Neural cell (in vitro differentiated cells): ENCODE results near the gene DECR2. TPM values are rescaled to one million over a fixed set of nuclear protein-coding genes. Genes with fewer than 3 reads are reported as not detected.

Source experiments
- H2AFZ ChIP-seq: fragments of 200-600, 300-800 bp; sonication (generic), shearing (Covaris generic); 2 replicates; pipeline ENCODE4 v1.6.0; 2014; ENCODE audit warnings: low read depth, mild to moderate bottlenecking, antibody characterized with exemption, low read length, moderate library complexity
- H3F3A ChIP-seq: fragments of 200-600 bp; shearing (Covaris generic); 2 replicates; pipeline ENCODE4 v1.6.1; 2016; ENCODE audit warnings: mild to moderate bottlenecking, moderate library complexity, mixed read lengths, antibody characterized with exemption, low read length; ENCODE audit not compliant: insufficient read depth, poor library complexity, severe bottlenecking
- H3K27ac ChIP-seq: fragments of 200-600, 300-800 bp; sonication (generic), shearing (Covaris generic); 2 replicates; pipeline ENCODE4 v1.5.1; 2014; ENCODE audit warnings: mild to moderate bottlenecking, low read length, moderate library complexity
- H3K27me3 ChIP-seq: fragments of 300-800, 200-600 bp; sonication (generic), shearing (Covaris generic); 2 replicates; pipeline ENCODE4 v1.6.0; 2014; ENCODE audit warnings: mild to moderate bottlenecking, low read depth, low read length, moderate library complexity; ENCODE audit not compliant: insufficient read depth
- H3K36me3 ChIP-seq: fragments of 300-800, 200-600 bp; sonication (generic), shearing (Covaris generic); 2 replicates; pipeline ENCODE4 v1.5.1; 2014; ENCODE audit warnings: mild to moderate bottlenecking, antibody characterized with exemption, low read length, moderate library complexity; ENCODE audit not compliant: insufficient read depth
- H3K4me2 ChIP-seq: fragments of 300-800, 200-600 bp; sonication (generic), shearing (Covaris generic); 2 replicates; pipeline ENCODE4 v1.6.0; 2014; ENCODE audit warnings: mild to moderate bottlenecking, low read length
- H3K4me3 ChIP-seq: fragments of 300-800, 200-600 bp; sonication (generic), shearing (Covaris generic); 2 replicates; pipeline ENCODE4 v1.5.1; 2014; ENCODE audit warnings: mild to moderate bottlenecking, low read length, moderate library complexity
- H3K79me2 ChIP-seq: fragments of 200-600 bp; shearing (Covaris generic); replicated peaks from 2 replicates; pipeline ENCODE4 v1.6.0; 2014; ENCODE audit warnings: mild to moderate bottlenecking, low read length, moderate library complexity; ENCODE audit not compliant: insufficient read depth
- H3K9ac ChIP-seq: fragments of 300-800, 200-600 bp; sonication (generic), shearing (Covaris generic); 2 replicates; pipeline ENCODE4 v1.6.1; 2016; ENCODE audit warnings: mild to moderate bottlenecking, low read length, mixed read lengths
- H3K9me2 ChIP-seq: fragments of 200-600 bp; shearing (Covaris generic); 2 replicates; pipeline ENCODE4 v1.6.1; 2016; ENCODE audit warnings: mild to moderate bottlenecking, low read length, mixed read lengths; ENCODE audit not compliant: insufficient read depth
- H3K9me3 ChIP-seq: fragments of 200-600, 300-800 bp; sonication (generic), shearing (Covaris generic); 2 replicates; pipeline ENCODE4 v1.6.1; 2016; ENCODE audit warnings: mild to moderate bottlenecking, mixed run types, low read length, moderate library complexity, mixed read lengths
- H4K20me1 ChIP-seq: fragments of 200-600 bp; shearing (Covaris generic); 2 replicates; pipeline ENCODE4 v1.6.1; 2016; ENCODE audit warnings: mild to moderate bottlenecking, mixed run types; ENCODE audit not compliant: insufficient read depth
- CTCF ChIP-seq: fragments of 450-650 bp; IDR thresholded peaks from 2 replicates; pipeline ENCODE4 v1.5.1; 2014; ENCODE audit warnings: antibody characterized with exemption, mild to moderate bottlenecking, moderate library complexity; ENCODE audit not compliant: poor library complexity, severe bottlenecking
- EP300 ChIP-seq: fragments of 450-650 bp; conservative IDR thresholded peaks from 2 replicates; pipeline ENCODE4 v1.6.1; 2014; ENCODE audit warnings: antibody characterized with exemption, mild to moderate bottlenecking, moderate library complexity; ENCODE audit not compliant: poor library complexity, severe bottlenecking
- EZH2 ChIP-seq: fragments of 200-600, 300-800 bp; shearing (Covaris generic), sonication (generic); IDR thresholded peaks from 2 replicates; pipeline ENCODE4 v1.6.1; 2014; ENCODE audit warnings: antibody characterized with exemption, low read length, borderline replicate concordance, mild to moderate bottlenecking; ENCODE audit not compliant: insufficient read depth, poor library complexity, severe bottlenecking
- MXI1 ChIP-seq: fragments of 450-650 bp; conservative IDR thresholded peaks from 2 replicates; pipeline ENCODE4 v1.6.1; 2014; ENCODE audit warnings: antibody characterized with exemption, mild to moderate bottlenecking; ENCODE audit not compliant: poor library complexity, severe bottlenecking
- POLR2AphosphoS5 ChIP-seq: IDR thresholded peaks from 2 replicates; pipeline ENCODE4 v1.6.1; 2012
- RAD21 ChIP-seq: fragments of 450-650 bp; conservative IDR thresholded peaks from 2 replicates; pipeline ENCODE4 v1.6.1; 2014; ENCODE audit warnings: antibody characterized with exemption, mild to moderate bottlenecking, moderate library complexity
- REST ChIP-seq: IDR thresholded peaks from 2 replicates; pipeline ENCODE4 v1.6.1; 2012; ENCODE audit warnings: borderline replicate concordance
- SMC3 ChIP-seq: fragments of 450-650 bp; conservative IDR thresholded peaks from 2 replicates; pipeline ENCODE4 v1.6.1; 2014; ENCODE audit warnings: antibody characterized with exemption, mild to moderate bottlenecking, moderate library complexity; ENCODE audit not compliant: poor library complexity
- TAF1 ChIP-seq: IDR thresholded peaks from 2 replicates; pipeline ENCODE4 v1.6.1; 2012; ENCODE audit warnings: low read depth
- polyA plus RNA-seq: library from polyadenylated mRNA; depleted of rRNA; stranded (reverse); fragments of >200 nt; gene quantifications from 2 replicates; pipeline ENCODE4 v1.2.3, GENCODE V29; 2014

Gene DECR2
- polyA plus RNA-seq, 1 donor from 2014 or later: 58.8 TPM

- Histone ChIP-seq H3K27ac (no peak overlapping the region), H3F3A (no peaks in the 10 kb centered on the region), H3K79me2 (peaks cover 6% of the 10 kb centered on the region), H4K20me1 (peaks cover 4% of the 10 kb centered on the region), H3K4me3 (peak overlapping the region; percentile 95), H3K9ac (peak overlapping the region; percentile 73), H2AFZ (no peak overlapping the region), H3K9me3 (no peaks in the 10 kb centered on the region), H3K27me3 (no peaks in the 10 kb centered on the region), H3K9me2 (no peaks in the 10 kb centered on the region), H3K36me3 (no peaks in the 10 kb centered on the region), H3K4me2 (no peak overlapping the region)
- TF ChIP-seq SMC3: no peak
- TF ChIP-seq TAF1: no peak
- no peak for TF ChIP-seq RAD21
- no peak for TF ChIP-seq EZH2
- TF ChIP-seq REST: no peak
- no peak for TF ChIP-seq CTCF
- TF ChIP-seq POLR2AphosphoS5: no peak
- no peak for TF ChIP-seq EP300
- TF ChIP-seq MXI1: no peak
Measured at GRCh38 chr16:379961-380761, 21.5 kb upstream of the DECR2 start.

DNA sequence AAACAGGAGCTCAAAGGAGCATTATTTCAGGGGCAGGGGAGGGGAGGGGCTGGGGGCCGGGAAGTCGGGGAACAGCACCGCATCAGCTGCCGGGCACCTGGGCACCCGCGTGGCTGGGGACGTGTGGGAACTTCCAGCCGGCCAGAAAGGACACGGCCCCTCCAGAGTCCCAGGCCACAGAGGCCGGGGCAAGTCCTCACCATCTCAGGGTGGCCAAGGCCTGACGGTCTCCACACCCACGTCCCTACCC is 21.0 kb upstream of the DECR2 start:
- H3K27ac ChIP-seq: no peak overlapping the region
- no peaks in the 10 kb centered on the region for H3K9me3 ChIP-seq
- H3K9ac ChIP-seq: peak overlapping the region; percentile 73
- H3K27me3 ChIP-seq: no peaks in the 10 kb centered on the region
- peak overlapping the region; percentile 95 for H3K4me3 ChIP-seq
- no peak overlapping the region for H2AFZ ChIP-seq
- H3K79me2 ChIP-seq: peaks cover 6% of the 10 kb centered on the region
- H3K9me2 ChIP-seq: no peaks in the 10 kb centered on the region
- H3F3A ChIP-seq: no peaks in the 10 kb centered on the region
- no peaks in the 10 kb centered on the region for H3K36me3 ChIP-seq
- H4K20me1 ChIP-seq: peaks cover 4% of the 10 kb centered on the region
- TF ChIP-seq CTCF: no peak
- TF ChIP-seq MXI1: no peak
- H3K4me2 ChIP-seq: peak overlapping the region; percentile 84
